Measurements from ENCODE around the gene PIAS4.

Gene PIAS4

DNA sequence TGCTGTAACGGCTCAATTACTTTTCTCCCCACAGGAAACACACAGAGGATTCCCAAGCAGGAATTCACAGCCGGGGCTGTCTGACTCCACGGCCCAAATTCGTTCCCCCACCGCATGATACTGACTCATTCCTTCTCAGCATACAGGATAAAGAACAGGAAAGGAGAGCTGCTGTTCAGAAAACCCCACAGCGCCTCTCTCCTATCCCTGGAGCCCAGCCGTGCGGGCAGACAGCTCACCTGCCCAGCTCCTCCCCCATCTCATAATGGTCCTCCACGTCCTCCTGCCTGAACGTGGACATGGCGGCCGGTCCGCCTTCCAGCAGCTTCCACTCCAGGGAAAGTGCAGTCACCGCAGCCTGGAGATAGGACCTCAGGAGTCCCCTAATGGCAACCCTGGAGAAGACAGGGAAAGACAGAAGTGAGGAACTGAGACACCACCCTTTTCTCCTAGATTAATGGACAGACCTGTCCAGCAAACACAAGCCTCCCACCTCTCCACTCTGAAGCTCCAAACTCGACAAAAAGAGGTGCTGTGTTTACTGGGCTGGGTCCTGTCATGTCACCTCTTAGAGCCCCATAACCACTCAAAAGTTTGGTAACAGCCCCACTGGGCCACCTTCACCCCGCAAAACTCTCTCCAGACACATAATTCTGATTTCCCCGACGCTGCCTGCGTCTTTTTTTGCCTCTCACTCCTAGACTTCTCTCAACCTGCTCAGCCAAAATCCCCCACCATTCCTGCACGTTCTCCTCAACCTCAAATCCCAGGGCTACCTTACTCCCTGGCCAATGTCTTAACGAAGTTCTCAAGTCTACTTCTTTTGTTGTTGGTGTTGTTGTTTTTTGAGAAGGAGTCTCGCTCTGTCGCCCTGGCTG lies 37.9 kb upstream of the PIAS4 start:
- peaks cover 37% of the 10 kb centered on the region for H4K20me1 ChIP-seq (ENCODE audit: insufficient read depth, low read length)
- peak overlapping the region; percentile 98 to 100; a peak in 3 of 4 replicates for H3K4me3 ChIP-seq (ENCODE audit: low read depth in 1 of 2, low read length in 2 of 2)
- peak overlapping the region; percentile 85 for H3K4me2 ChIP-seq (ENCODE audit: insufficient read depth, low read length)
- H3K36me3 ChIP-seq (ENCODE audit: insufficient read depth, low read length) = peaks cover 39% of the 10 kb centered on the region
- H3K9me3 ChIP-seq (ENCODE audit: insufficient read depth, low read length, severe bottlenecking) = no peaks in the 10 kb centered on the region
- peak overlapping the region; percentile 79; the same call in 1 of the 2 replicates for H3K27ac ChIP-seq (ENCODE audit: low read length)
- DNase-seq (no peak), ATAC-seq (ENCODE audit: insufficient read depth, low read depth) (no peak)
- no peak overlapping the region for H2AFZ ChIP-seq (ENCODE audit: low read depth, low read length)
- peaks cover 26% of the 10 kb centered on the region for H3K4me1 ChIP-seq (ENCODE audit: insufficient read depth, low read length)
- H3K79me2 ChIP-seq (ENCODE audit: insufficient read depth, low read length) = peaks cover 44% of the 10 kb centered on the region
- TF ChIP-seq EZH2 (IDR thresholded peaks at IDR 0.05; ENCODE audit: borderline replicate concordance, low read depth, low read length, severe bottlenecking) (no peak), CTCF (IDR thresholded peaks at IDR 0.05; ENCODE audit: borderline replicate concordance, extremely low read depth, low read length, poor library complexity, severe bottlenecking) (no peak)
- no peaks in the 10 kb centered on the region for H3K27me3 ChIP-seq (ENCODE audit: insufficient read depth, low read length, poor library complexity)
- peak overlapping the region; percentile 92 for H3K9ac ChIP-seq (ENCODE audit: low read depth, low read length)

- H2AFZ ChIP-seq (ENCODE audit: low read depth, low read length) = peak overlapping the region; percentile 80
- peak overlapping the region; percentile 79 for H3K27ac ChIP-seq (ENCODE audit: low read length)
Observed at GRCh38 chr19:3970313-3970807, 37.2 kb upstream of the PIAS4 start.

GRCh38 chr19:3970808-3971598 lies 36.5 kb upstream of the PIAS4 start, which contains the start of gene DAPK3:
TSS of gene DAPK3 (minus strand) at chr19:3971099. CDS start at chr19:3969735, 1,364 bp downstream.
- Histone ChIP-seq H3K9ac (ENCODE audit: low read depth, low read length) (peak within 1 kb of the TSS; percentile 92), H3K4me3 (ENCODE audit: low read depth in 1 of 2, low read length in 2 of 2) (peak within 1 kb of the TSS; percentile 98 to 100), H3K79me2 (ENCODE audit: insufficient read depth, low read length) (peaks cover 43% of the 10 kb centered on the region), H3K36me3 (ENCODE audit: insufficient read depth, low read length) (peaks cover 41% of the 10 kb centered on the region), H2AFZ (ENCODE audit: low read depth, low read length) (peak within 1 kb of the TSS; percentile 80), H3K9me3 (ENCODE audit: insufficient read depth, low read length, severe bottlenecking) (no peaks in the 10 kb centered on the region), H3K4me1 (ENCODE audit: insufficient read depth, low read length) (peaks cover 26% of the 10 kb centered on the region), H3K27me3 (ENCODE audit: insufficient read depth, low read length, poor library complexity) (no peaks in the 10 kb centered on the region), H3K4me2 (ENCODE audit: insufficient read depth, low read length) (peak within 1 kb of the TSS; percentile 85), H4K20me1 (ENCODE audit: insufficient read depth, low read length) (peaks cover 38% of the 10 kb centered on the region), H3K27ac (ENCODE audit: low read length) (peak within 1 kb of the TSS; percentile 79)
- DNase-seq (peak; percentile 94), ATAC-seq (ENCODE audit: insufficient read depth, low read depth) (peak; percentile 92)
- TF ChIP-seq CTCF (IDR thresholded peaks at IDR 0.05; ENCODE audit: borderline replicate concordance, extremely low read depth, low read length, poor library complexity, severe bottlenecking) = no peak
- no peak for TF ChIP-seq EZH2 (IDR thresholded peaks at IDR 0.05; ENCODE audit: borderline replicate concordance, low read depth, low read length, severe bottlenecking)

More at GRCh38 chr19:3970313-3970807, 37.2 kb upstream of the PIAS4 start:
- H3K36me3 ChIP-seq (ENCODE audit: insufficient read depth, low read length) = peaks cover 36% of the 10 kb centered on the region
- no peak for DNase-seq
- ATAC-seq (ENCODE audit: insufficient read depth, low read depth) = no peak; the same call in 1 of the 3 replicates
- peak overlapping the region; percentile 98 to 100 for H3K4me3 ChIP-seq (ENCODE audit: low read depth in 1 of 2, low read length in 2 of 2)
- peaks cover 26% of the 10 kb centered on the region for H3K4me1 ChIP-seq (ENCODE audit: insufficient read depth, low read length)
- peak overlapping the region; percentile 92 for H3K9ac ChIP-seq (ENCODE audit: low read depth, low read length)
- no peaks in the 10 kb centered on the region for H3K9me3 ChIP-seq (ENCODE audit: insufficient read depth, low read length, severe bottlenecking)
- TF ChIP-seq CTCF (IDR thresholded peaks at IDR 0.05; ENCODE audit: borderline replicate concordance, extremely low read depth, low read length, poor library complexity, severe bottlenecking) (no peak), EZH2 (IDR thresholded peaks at IDR 0.05; ENCODE audit: borderline replicate concordance, low read depth, low read length, severe bottlenecking) (no peak)
- peaks cover 37% of the 10 kb centered on the region for H4K20me1 ChIP-seq (ENCODE audit: insufficient read depth, low read length)
- H3K79me2 ChIP-seq (ENCODE audit: insufficient read depth, low read length) = peaks cover 44% of the 10 kb centered on the region
- H3K27me3 ChIP-seq (ENCODE audit: insufficient read depth, low read length, poor library complexity) = no peaks in the 10 kb centered on the region
- peak overlapping the region; percentile 85 for H3K4me2 ChIP-seq (ENCODE audit: insufficient read depth, low read length)
